Measurements from ENCODE around the gene ELFN2.
"Not testable (repeated sequence)": the region's sequence is repeated elsewhere in the genome, so short reads cannot be mapped to it uniquely, and the experiment has no call there.

The ELFN2 gene

DNA sequence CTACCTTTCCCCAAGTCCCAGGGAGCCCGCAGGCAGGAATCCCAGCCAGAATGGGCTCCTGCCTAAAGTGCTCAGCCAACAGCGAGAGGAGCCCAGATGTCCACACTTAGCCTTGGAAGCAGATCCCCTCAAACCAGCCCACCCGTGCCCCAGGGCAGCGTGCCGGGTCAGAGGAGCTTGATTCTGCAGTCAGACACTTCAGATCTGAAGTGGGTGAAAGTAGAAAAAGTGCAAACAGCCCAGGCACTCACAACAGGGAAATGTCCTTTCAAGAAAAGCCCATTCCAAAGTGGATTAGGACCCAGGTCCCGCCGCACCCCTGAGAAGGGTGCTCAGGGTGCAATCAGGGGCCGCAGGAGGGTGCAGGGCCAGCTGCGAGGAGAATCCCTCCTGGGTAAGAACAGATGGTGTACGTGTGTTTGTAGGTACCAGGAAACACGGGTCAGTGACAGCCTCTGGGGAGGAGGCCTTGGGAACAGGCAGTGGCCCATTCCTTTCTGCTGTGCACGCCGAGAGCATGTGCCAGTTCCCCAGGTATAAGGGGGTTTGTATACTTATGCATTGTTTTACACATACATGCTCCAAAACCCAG lies 17.7 kb downstream of the ELFN2 start:
- no peak for DNase-seq

DNA sequence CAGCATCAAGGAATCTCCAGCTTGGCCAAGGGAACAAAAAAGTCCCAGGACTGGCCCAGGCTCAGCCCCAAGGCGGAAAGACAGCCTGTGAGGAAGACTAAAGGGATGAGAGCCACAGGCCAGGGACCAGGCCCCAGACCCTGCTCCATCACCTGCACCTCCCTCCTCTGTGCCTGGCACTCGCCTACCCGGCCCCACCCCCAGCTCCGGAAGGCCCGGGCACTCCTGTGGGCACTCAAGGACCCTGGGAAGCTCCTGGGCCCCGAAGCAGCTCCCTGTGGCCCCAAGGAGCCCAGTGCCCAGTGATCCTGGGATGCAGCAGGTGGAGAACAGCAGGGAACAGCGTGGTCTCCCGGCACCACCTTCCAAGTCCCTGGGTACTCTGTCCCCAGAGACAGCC lies 18.2 kb downstream of the ELFN2 start:
- DNase-seq, result no peak

DNA sequence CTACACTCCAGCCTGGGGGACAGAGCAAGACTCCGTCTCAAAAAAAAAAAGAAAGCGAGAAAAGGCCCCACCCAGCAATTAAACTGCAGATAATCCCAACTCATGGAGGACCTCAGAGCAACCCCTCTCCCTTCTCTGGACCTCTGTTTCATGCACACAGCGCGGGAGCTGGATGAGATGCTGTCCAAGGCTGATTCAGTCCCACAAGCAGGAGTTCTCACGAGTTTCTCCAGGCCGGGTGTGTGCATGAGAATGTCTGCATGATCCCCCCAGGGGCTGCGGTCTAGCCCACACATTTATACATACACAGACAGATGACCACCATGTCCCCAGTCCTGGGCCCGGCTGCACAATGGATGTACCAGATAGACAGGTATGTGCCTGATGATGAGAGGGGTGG lies 19.4 kb downstream of the ELFN2 start:
- no peak for DNase-seq

DNA sequence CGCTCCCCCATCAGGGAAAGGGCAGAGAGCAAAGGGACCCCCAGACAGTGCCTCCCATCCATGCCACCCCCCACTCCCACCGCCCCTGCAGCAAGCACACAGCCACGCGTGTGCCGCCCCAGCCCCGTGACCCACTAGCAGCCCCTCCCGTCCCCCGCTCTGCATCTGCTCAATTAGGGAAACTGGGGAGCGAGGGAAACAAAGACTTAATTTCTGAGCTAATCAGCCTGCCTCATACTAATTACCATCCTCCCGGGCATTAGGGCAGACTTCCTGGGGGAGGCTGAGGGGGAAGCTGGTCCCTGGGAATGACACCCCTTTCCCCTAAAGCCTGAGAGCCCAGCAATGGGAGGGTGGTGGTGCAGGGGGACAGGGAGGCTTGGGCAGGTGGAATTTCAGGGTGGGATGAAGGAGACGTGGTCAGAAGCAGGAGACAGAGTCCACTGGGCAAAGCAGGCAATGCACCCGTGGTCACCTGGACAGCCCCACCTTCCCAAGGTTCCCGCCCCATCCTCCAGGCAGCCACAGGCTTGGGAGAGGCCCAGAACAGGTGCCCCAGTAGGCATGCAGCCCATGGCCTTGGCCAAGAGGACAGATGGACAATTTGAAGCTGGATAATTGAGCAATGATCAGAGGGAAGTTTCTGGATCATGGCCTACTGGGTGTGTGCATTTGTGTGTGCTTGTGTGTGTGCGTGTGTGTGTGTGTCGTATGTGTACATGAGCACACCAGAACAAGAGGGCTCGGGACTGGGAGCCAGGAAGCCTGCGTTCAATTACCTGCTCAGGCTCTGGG lies 20.6 kb downstream of the ELFN2 start:
- no peak for DNase-seq

DNA sequence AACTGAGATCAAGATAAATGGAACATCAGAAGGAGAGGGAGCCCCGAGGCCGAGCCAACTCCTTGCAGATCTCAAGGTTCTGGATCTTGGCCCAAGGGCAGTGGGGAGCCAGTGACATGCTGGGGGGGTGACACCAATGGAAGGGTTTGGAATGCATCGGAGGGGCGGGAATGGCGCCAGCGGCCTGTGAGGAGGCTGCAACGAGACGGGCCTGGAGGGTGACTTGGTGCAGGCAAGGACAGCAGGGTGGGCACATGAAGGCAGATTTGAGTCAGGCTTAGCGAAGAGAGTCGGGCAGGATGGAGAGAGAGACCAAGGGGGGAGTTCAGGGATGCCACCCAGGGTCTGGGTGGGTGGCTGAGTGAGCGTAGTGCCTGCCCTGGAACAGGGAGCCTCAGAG lies 23.2 kb downstream of the ELFN2 start:
- DNase-seq, result no peak

DNA sequence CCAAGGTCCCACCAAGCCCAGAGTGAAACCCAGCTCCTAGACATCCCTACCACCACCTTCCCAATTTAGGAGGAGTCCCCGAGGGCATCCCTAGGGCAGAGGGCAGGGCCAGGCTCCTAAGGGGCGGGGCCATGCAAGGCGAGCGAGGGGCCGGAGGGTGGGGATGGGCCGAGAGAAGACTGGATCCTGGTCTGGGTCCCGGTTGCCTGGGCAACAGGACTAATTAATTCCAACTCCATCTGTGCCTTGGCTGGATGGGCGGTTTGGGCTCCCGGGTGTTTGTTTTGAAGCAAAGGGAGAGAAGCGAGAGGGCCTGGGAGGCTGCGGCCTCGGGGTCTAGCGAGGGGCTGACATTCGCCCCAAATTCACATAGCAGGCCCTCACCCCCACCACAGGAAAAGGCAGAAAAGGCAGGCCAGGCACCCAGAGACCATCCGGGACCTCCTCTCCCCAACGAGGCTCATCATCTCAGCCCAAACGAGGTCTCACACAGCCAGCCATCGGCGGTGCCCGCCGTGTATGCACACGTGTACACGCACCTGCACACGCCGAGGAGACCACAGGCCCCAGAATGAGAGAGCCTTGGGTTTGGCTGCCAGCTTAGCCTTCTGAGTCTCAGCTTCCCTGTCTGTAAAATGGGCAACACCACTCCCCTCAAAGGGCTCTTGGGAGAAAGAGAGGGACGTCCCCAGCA lies 23.9 kb downstream of the ELFN2 start:
- no peak for DNase-seq

DNA sequence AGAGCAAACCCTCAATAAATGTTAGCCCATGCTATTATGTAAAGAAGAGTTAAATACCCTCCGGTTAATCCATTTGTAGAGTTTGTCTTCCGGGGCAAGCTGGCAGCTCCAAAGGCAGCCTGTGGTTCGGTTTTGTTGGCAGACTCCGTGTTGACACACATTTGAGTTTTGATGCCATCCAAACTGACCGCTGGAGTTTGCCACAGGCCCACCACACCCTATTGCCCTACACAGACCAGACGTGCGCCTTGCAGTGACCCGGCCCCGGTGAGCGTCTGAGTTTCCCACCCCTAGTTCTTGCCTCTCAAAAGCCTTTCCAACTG lies 25.1 kb downstream of the ELFN2 start:
- no peak for DNase-seq

DNA sequence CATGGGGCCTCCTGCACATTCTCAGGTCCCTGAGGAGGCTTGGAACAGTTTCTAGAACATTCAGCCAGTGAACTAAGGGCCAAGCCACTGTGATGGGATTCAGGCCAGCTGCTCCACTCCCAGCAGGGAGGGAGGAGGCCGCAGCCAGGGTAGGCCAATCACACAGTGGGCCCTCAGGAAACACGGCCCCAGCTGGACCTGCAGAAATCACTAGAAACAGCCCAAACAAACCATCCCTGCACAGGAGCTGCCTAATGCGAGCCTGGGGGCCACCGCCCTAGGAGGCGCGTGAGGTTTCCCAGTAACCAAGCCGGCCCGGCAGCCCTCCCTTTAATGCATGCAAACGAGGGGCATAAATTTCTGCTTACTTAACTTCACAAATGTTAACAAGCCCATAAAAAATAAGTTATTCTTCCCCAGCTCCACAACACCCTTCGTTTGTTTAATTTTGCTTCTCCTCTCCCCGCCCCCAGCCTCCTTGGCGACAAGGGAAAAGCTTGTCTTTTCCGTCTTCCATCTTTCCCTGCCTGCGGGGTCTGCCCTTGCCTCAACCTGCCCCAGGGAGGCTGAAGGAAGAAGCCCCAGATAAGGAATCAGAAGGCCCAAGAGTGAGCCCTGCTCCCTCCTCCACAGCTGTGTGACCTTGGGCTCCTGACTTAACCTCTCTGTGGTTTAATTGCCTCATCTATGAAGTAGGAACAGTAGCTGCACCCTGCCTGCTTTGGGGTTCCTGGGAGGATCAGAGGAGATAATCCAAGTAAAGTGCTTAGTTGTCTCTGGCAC lies 25.7 kb downstream of the ELFN2 start:
- no peak for DNase-seq

DNA sequence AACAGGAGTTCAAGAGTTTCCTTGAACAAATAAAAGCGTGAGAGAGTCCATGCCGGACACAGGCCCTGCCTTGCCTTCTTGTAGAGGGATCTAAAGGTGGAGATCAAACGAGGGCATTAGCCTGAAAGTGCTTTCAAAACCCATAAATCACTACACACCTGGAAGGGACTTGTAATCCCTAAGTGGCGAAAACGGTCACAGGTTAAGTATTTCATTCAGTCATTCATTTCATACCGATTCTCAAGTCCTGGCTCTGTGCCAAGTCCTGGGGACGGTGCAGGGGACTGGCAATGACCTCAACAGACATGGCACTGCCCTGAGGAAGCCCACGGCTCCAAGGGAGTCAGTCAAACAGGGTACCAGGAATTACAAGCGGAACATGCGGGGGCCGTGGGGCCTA lies 26.6 kb downstream of the ELFN2 start:
- DNase-seq, result no peak

DNA sequence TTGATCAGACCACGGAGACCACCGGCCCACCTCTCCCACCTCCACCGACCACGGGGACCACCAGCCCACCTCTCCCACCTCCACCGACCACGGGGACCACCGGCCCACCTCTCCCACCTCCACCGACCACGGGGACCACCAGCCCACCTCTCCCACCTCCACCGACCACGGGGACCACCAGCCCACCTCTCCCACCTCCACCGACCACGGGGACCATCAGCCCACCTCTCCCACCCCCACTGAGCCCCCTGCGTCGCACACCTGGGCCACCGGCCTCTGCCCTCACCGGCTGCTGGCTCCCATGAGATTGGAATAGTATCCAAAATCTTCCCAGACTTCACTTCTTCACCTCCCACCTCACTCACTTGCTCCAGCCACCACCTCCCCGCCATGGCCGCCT lies 27.8 kb downstream of the ELFN2 start:
- DNase-seq, result not testable (repeated sequence)

DNA sequence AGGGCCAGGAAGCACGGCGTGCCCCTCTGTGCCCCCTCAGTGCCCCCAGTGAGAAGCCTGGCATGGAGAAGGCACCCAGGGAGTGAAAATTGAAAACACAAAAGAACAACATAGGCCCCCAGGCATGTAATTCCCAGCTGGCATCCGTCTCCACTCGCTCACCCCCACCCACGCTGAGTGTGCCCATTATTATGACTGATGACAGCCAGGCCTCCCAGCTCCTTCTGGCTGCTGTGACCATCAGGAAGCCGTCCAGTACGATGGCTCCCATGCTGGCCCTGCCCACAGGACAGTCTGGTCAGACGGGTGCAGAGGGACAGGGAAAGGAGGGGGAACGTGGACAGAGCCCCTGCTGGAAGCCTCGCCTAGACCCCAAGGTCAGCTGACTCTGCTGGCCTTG lies 30.1 kb downstream of the ELFN2 start:
- DNase-seq, result no peak

DNA sequence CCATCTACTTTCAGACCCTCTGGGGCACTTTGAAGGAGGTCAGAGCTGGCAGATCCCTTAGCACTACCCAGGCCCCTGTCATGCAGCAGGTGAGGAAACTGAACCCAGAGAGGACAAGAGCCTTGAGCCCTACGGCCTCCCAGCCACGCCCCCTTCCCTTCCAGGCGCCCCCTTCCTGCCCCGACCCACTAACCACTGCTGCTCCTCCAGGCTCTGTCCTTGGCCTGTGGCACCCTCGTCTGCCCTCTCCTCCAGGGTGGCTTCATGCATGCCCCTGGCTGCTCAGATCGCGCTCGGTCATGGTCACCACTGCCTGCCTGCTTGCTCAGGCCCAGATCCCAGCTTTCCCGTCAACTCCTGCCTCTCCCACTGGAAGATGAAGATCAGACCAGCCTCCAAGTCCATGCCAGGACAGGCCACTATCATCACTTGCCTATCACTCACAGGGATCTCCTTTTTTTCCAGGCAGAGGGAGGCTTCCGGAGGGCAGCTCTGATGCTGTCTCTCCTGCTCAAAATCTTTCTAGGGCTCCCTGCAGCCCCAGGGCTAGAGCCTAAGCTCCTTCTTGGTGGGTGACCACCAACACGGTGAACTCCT lies 30.7 kb downstream of the ELFN2 start:
- DNase-seq, result no peak

DNA sequence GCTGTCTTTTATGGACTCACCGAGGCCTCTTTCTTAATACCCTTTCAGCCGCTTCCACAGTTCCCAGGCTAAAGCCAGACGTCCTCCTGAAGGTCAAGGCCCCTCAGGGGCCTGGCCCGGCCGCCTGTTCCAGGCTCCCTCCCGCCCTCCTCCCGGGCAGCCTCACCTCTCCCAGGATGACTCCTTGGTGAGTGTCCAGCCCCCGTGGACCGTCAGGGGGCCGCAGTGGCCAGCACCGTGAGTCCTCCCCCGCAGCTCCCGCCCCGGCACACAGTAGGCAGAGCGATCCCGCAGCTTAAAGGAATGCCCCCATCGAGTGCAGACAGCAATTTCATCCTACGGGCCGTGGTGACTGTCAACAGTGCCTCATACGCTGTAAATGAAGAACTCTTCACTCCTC lies 32.9 kb downstream of the ELFN2 start:
- no peak for DNase-seq

DNA sequence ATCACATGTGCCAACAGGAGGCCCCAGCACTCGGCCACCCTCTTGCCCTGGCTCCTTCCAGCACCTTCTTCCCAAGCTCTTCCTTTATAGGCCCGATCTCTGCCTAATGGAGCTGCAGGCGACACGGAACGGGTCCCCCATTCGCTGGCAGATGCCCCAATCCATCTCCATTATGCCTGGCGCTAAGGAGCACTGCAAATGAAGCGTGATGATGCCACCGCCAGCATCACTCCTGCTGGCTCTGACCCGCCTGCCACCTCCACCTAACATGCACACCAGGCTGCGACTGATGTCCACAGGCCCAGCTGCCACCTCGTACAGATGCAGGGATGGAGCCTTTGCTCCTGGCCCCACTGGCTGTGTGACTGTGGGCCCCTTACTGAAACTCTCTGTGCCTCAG lies 33.5 kb downstream of the ELFN2 start:
- no peak for DNase-seq

DNA sequence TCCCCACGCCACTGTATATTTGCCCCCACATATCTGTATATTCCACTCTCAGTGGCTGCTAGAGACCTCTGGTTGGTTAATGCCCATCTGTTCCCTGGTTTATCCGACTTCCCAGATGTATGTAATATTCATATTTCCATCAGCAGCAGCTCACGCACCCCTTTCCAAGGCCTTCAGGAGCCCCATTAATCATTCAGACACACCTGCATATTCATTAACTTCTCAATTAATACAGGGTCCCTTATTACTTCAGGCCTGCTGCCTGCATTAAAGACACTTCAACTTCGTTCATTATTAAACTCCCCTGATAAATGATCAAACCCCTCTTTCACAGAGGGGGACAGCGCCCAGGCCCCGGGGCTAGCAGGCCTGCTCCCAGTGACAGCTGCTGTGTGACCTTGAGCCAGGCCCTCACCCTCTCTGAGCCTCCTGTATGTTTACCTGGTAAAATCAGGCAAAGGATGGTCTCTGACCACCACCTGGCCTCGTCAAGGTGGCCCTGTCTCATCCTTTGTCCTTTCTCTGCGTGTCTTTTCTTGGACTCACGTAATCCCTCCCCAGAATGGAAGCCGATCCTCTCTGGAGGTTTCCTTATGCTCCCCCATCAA lies 34.5 kb downstream of the ELFN2 start:
- no peak for DNase-seq

DNA sequence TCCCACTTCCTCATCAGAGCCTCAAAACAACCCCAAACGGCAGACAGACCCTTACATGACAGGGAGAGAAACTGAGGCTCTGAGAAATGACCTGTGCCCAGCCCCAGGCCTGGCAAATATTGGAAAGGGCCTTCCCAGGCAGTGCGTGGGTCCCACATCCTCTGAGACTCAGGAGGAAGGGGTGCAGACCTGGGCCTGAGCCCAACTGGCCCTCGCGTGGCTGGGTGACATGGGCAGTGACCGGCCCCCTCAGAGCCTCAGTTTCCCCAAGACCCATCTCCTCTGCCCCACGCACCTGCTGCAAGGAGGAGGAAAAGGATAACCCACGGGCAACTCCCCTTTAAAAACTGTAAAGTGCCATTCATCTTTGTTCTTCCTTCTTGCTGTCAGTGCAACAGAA lies 35.6 kb downstream of the ELFN2 start:
- DNase-seq, result no peak

DNA sequence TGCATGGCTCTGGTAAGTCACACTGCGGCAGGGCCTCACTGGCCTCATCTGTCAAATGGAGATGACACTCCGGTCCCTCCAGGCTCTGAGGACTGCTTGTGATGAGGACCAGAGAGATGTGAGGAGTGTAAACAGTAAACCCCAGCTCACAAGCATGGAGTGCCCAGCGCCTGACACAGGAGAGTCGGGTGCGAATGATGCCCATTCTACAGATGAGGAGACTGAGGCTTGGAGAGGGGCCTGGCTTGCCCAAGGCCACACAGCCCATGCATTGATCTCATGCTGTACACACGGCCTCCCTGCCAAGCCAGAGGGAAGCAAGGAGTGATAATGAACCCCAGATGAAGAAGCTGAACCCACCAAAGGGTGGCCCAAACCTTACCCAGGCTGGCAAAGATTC lies 37.2 kb downstream of the ELFN2 start:
- no peak for DNase-seq

DNA sequence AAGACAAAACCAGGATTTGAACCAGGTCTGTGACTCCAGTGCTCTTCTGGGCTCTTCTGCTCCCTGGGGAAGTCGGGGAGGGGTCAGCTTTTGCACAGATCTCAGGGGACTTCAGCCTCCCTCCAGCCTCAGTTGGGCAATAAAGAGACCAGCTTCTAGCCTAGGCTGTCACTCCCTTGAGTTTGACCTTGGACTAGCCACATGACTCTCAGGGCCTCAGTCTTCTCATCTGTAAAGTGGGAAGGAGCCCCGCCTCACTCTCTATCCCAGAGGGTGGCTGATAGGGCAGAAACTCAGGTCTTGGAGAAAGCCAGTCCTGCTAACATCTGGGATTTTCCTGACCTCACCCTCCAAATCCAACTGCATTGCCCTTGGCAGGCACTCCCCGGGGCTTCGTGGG lies 38.7 kb downstream of the ELFN2 start:
- no peak for DNase-seq

DNA sequence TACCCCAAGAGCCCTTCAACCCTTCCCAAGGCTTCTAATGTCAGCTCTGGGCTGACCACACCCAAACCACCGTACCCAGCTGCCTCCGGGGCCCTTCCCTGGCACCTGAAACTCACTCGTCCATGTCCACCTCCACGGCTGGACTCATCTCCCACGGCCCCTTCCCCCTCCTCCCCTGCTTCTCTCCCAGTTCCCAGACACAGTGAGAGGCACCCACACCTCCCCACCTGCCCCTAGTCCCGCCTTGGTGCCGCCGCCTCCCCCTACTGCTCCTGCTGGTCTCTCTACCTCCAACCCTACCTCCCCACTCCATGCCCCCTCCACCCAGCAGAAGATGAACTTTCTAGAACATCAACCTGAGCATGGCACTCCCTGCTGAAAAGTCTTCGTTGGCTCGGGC lies 39.5 kb downstream of the ELFN2 start:
- no peak for DNase-seq

DNA sequence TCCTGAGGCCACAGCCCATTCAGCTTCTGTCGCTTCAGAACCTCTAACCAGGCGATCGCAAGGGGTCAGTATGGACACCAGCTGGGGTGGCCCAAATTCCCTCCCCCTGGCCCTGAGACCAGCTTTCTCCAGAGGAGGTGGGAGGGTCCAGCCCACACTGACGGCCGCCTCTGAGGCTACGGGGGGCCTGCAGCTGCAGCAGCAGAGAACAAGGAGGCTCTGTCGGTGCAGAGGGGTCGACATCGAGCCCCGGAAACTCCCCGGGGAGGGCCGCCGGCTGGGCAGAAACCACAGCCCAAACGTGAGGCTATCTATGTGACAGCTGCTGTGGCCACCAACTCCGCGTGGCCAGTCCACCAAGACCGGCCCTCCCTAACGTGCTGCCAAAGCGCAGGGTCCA lies 40.8 kb downstream of the ELFN2 start:
- DNase-seq, result no peak

DNA sequence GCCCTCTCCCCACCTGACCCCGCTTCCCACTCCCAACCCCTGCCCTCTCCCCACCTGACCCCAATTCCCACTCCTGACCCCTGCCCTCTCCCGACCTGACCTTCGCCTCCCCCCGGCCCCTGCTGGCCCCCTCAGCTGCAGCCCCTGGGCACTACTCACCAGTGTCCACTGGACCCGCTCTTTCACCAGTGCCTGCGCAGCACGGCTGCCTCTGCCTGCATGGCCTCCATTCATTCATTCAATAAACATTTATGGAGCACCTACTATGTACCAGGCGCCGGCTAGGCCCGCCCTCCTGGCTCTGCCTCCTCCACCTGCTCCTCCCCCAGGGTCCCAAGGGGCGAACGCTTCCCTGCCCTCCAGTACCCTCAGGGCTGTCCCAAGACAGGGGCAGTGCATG lies 42.6 kb downstream of the ELFN2 start:
- no peak for DNase-seq

DNA sequence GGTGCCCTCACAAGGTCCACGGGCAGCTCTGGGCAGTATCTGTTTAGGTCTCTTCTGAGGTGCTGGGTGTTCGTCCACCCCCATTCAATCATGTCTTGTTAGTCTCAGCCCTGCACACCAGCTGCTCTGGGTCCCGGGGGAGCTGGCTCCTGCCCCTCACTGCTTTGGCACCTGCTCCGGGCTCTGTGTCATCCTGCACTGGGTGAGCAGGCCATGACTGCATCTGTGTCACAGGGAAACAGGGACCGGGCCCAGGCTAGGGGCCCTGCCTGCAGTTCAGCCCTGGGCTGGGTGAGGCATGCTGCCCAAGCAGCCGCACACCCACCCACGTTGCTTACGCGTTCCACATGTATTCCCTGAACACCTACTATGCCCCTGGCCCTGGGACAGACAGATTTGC lies 43.9 kb downstream of the ELFN2 start:
- DNase-seq, result no peak

DNA sequence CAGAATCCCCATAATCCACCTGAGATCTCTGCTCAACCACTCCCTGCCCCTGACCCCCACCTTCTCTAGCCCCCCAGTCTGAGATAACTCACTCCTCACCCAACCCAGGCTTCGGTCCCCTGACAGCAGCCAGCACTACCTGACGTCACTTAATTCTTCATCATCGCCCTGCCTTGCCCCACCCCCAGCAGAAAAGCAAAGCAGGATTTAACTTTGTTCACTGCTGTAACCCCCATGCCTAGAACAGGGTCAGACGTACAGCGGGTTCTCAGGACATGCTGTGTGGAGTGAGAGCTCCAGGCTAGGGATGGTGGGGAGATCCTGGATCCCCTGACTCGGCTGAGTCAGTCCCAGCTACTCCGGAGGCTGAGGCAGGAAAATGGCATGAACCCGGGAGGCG lies 45.8 kb downstream of the ELFN2 start:
- no peak for DNase-seq
